HEK293 (cell line): ENCODE data around the gene PDIA3.

Experiments used
- CTCF ChIA-PET: fragments of 350-600 bp; formaldehyde crosslinking; extraction: SDS; loops from one replicate; lab custom pipeline; 2021; ENCODE audit warnings: antibody characterized with exemption; lab: Yijun Ruan, JAX
- POLR2A ChIA-PET: fragments of 300-600 bp; formaldehyde crosslinking; extraction: SDS; loops from one replicate; lab custom pipeline; 2020; ENCODE audit warnings: antibody characterized with exemption, inconsistent platforms; lab: Yijun Ruan, JAX
- H3K27ac ChIP-seq: fragments of 200-500 bp; sonication (Bioruptor generic); 2 replicates; pipeline ENCODE4 v1.5.1; 2014; ENCODE audit warnings: low read depth, low read length, control low read depth, inconsistent platforms; ENCODE audit errors: extremely low read depth
- H3K36me3 ChIP-seq, 2 experiments: fragments of 200-500 bp in 1 of 2; sonication (Bioruptor generic) in 1 of 2; 1 replicate in 1 of 2; 2 replicates in 1 of 2; pipeline ENCODE4 v1.5.1; 2014 to 2017; ENCODE audit warnings: inconsistent platforms in 2 of 2, low read length in 2 of 2; ENCODE audit not compliant: control insufficient read depth in 2 of 2, insufficient read depth in 1 of 2
- H3K4me1 ChIP-seq: fragments of 200-500 bp; sonication (Bioruptor generic); 2 replicates; pipeline ENCODE4 v1.5.1; 2014; ENCODE audit warnings: mild to moderate bottlenecking, low read length, inconsistent platforms; ENCODE audit not compliant: control insufficient read depth, insufficient read depth
- H3K4me3 ChIP-seq: 2 replicates; pipeline ENCODE4 v1.5.1; 2011; ENCODE audit warnings: low read depth, mild to moderate bottlenecking, control low read depth, low read length, moderate library complexity
- H3K9me3 ChIP-seq: fragments of 200-500 bp; sonication (Bioruptor generic); 2 replicates; pipeline ENCODE4 v1.5.1; 2014; ENCODE audit warnings: low read depth, low read length, inconsistent platforms; ENCODE audit not compliant: control insufficient read depth, insufficient read depth
- GLI4 ChIP-seq: fragments of 450-650 bp; formaldehyde crosslinking; IDR thresholded peaks from 2 replicates; pipeline ENCODE4 v1.5.1; 2016; ENCODE audit warnings: missing biosample characterization, missing genetic modification characterization
- MZF1 ChIP-seq: fragments of 450-650 bp; formaldehyde crosslinking; IDR thresholded peaks from 2 replicates; pipeline ENCODE4 v1.5.1; 2017; ENCODE audit warnings: missing biosample characterization, missing genetic modification characterization, borderline replicate concordance
- PRDM4 ChIP-seq: fragments of 450-650 bp; formaldehyde crosslinking; IDR thresholded peaks from 2 replicates; pipeline ENCODE4 v1.5.1; 2017; ENCODE audit warnings: missing biosample characterization, missing genetic modification characterization
- REPIN1 ChIP-seq: fragments of 450-650 bp; formaldehyde crosslinking; IDR thresholded peaks from 2 replicates; pipeline ENCODE4 v1.5.1; 2017; ENCODE audit warnings: missing biosample characterization, missing genetic modification characterization, low read depth
- SP2 ChIP-seq: fragments of 450-650 bp; formaldehyde crosslinking; IDR thresholded peaks from 2 replicates; pipeline ENCODE4 v1.5.1; 2016; ENCODE audit warnings: missing biosample characterization, missing genetic modification characterization
- SP3 ChIP-seq: fragments of 450-650 bp; formaldehyde crosslinking; IDR thresholded peaks from 2 replicates; pipeline ENCODE4 v1.5.1; 2016; ENCODE audit warnings: missing biosample characterization, missing genetic modification characterization
- ZBTB48 ChIP-seq: fragments of 450-650 bp; formaldehyde crosslinking; IDR thresholded peaks from 2 replicates; pipeline ENCODE4 v1.5.1; 2016; ENCODE audit warnings: missing biosample characterization, missing genetic modification characterization
- ZBTB7A ChIP-seq: fragments of 450-650 bp; formaldehyde crosslinking; IDR thresholded peaks from 2 replicates; pipeline ENCODE4 v1.5.1; 2016; ENCODE audit warnings: low read depth, missing biosample characterization, missing genetic modification characterization
- ZNF16 ChIP-seq: fragments of 450-650 bp; formaldehyde crosslinking; IDR thresholded peaks from 2 replicates; pipeline ENCODE4 v1.5.1; 2016; ENCODE audit warnings: low read depth, missing biosample characterization, missing genetic modification characterization
- ZNF169 ChIP-seq: fragments of 450-650 bp; formaldehyde crosslinking; IDR thresholded peaks from 2 replicates; pipeline ENCODE4 v1.5.1; 2016; ENCODE audit warnings: missing biosample characterization, missing genetic modification characterization
- ZNF394 ChIP-seq: fragments of 450-650 bp; formaldehyde crosslinking; IDR thresholded peaks from 2 replicates; pipeline ENCODE4 v1.5.1; 2016; ENCODE audit warnings: missing biosample characterization, missing genetic modification characterization, mild to moderate bottlenecking, moderate library complexity, borderline replicate concordance
- ZNF416 ChIP-seq: fragments of 450-650 bp; formaldehyde crosslinking; IDR thresholded peaks from 2 replicates; pipeline ENCODE4 v1.5.1; 2016; ENCODE audit warnings: missing biosample characterization, missing genetic modification characterization
- ZNF433 ChIP-seq: fragments of 450-650 bp; formaldehyde crosslinking; IDR thresholded peaks from 2 replicates; pipeline ENCODE4 v1.5.1; 2016; ENCODE audit warnings: missing biosample characterization, missing genetic modification characterization, low read depth
- ZNF510 ChIP-seq: fragments of 450-650 bp; formaldehyde crosslinking; IDR thresholded peaks from 2 replicates; pipeline ENCODE4 v1.5.1; 2018; ENCODE audit warnings: mild to moderate bottlenecking, missing genetic modification characterization, missing biosample characterization; ENCODE audit not compliant: insufficient replicate concordance
- ZNF548 ChIP-seq: fragments of 450-650 bp; formaldehyde crosslinking; IDR thresholded peaks from 2 replicates; pipeline ENCODE4 v1.5.1; 2016; ENCODE audit warnings: missing biosample characterization, missing genetic modification characterization
- ZNF585B ChIP-seq: fragments of 450-650 bp; formaldehyde crosslinking; IDR thresholded peaks from 2 replicates; pipeline ENCODE4 v1.5.1; 2016; ENCODE audit warnings: missing biosample characterization, missing genetic modification characterization
- ZNF785 ChIP-seq: fragments of 450-650 bp; formaldehyde crosslinking; IDR thresholded peaks from 2 replicates; pipeline ENCODE4 v1.5.1; 2016; ENCODE audit warnings: missing biosample characterization, missing genetic modification characterization
- ZSCAN5A ChIP-seq: fragments of 450-650 bp; formaldehyde crosslinking; IDR thresholded peaks from 2 replicates; pipeline ENCODE4 v1.5.1; 2016; ENCODE audit warnings: missing biosample characterization, missing genetic modification characterization
- TF ChIP-seq, protein P1 (sequence below): fragments of 450-650 bp; formaldehyde crosslinking; IDR thresholded peaks from 2 replicates; pipeline ENCODE4 v1.5.1; 2016; ENCODE audit warnings: missing biosample characterization, missing genetic modification characterization

PDIA3 gene

DNA sequence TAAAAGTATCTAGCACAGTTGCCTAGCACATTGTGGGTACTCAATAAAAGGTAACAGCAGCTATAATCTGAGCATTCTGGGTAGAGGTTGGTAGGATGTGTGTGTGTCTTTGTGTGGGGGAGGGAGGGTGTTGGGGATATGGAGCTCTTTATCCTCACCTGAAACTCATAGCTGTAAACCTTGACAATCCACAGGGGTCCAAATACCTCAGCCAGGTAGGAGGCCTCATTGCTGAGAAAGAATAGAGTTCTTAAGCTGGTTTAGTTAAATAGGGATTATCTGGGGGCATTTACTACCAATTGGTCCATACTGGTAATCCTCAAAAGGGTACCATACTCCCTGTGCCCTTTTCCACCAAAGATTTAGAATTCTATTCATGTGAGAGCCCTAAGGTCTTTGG lies 49.8 kb downstream of the PDIA3 start:
- ChIA-PET CTCF (interaction anchor here (2.6 kb wide), 1 partner anchor 19 kb away, joined by 6 read pairs; the partner anchor contains the start of gene ELL3), POLR2A (interaction anchor here (1.0 to 3.0 kb wide), 2 partner anchors 9 to 28 kb away, joined by 6 to 11 read pairs; partner anchors contain the start of gene MFAP1)
- H3K4me3 ChIP-seq, result no peak overlapping the region
- no peak overlapping the region for H3K27ac ChIP-seq
- TF ChIP-seq ZNF548 (tag by site-specific recombination) (no peak), PRDM4 (tag by site-specific recombination) (no peak), ZNF433 (tag by site-specific recombination) (no peak), ZBTB7A (tag by site-specific recombination) (no peak), ZNF785 (tag by site-specific recombination) (no peak), ZNF394 (tag by site-specific recombination) (no peak), SP2 (tag by site-specific recombination) (no peak)
- TF ChIP-seq, protein P1, sequence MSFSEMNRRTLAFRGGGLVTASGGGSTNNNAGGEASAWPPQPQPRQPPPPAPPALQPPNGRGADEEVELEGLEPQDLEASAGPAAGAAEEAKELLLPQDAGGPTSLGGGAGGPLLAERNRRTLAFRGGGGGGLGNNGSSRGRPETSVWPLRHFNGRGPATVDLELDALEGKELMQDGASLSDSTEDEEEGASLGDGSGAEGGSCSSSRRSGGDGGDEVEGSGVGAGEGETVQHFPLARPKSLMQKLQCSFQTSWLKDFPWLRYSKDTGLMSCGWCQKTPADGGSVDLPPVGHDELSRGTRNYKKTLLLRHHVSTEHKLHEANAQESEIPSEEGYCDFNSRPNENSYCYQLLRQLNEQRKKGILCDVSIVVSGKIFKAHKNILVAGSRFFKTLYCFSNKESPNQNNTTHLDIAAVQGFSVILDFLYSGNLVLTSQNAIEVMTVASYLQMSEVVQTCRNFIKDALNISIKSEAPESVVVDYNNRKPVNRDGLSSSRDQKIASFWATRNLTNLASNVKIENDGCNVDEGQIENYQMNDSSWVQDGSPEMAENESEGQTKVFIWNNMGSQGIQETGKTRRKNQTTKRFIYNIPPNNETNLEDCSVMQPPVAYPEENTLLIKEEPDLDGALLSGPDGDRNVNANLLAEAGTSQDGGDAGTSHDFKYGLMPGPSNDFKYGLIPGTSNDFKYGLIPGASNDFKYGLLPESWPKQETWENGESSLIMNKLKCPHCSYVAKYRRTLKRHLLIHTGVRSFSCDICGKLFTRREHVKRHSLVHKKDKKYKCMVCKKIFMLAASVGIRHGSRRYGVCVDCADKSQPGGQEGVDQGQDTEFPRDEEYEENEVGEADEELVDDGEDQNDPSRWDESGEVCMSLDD (tag by site-specific recombination), result no peak
- 0 out of 2 replicates have a peak, but pooled peaks cover 3% of the 10 kb centered on the region for H3K4me1 ChIP-seq
- peaks cover 0 to 62% of the 10 kb centered on the region in 2 experiments; a peak in 1 of 3 replicates for H3K36me3 ChIP-seq
- no peaks in the 10 kb centered on the region for H3K9me3 ChIP-seq

GRCh38 chr15:43796566-43796965 lies 50.3 kb downstream of the PDIA3 start:
- H3K27ac ChIP-seq, result no peak overlapping the region
- TF ChIP-seq ZSCAN5A (tag by site-specific recombination) (no peak), ZNF510 (tag by site-specific recombination) (no peak), GLI4 (tag by site-specific recombination) (no peak), ZNF416 (tag by site-specific recombination) (no peak), ZNF16 (tag by site-specific recombination) (no peak), ZNF169 (tag by site-specific recombination) (no peak), ZNF585B (no peak), REPIN1 (tag by site-specific recombination) (no peak), MZF1 (tag by site-specific recombination) (no peak), ZBTB48 (no peak), SP3 (no peak)
- no peak overlapping the region for H3K4me3 ChIP-seq
- peaks cover 0 to 67% of the 10 kb centered on the region in 2 experiments; a peak in 1 of 3 replicates for H3K36me3 ChIP-seq
- H3K9me3 ChIP-seq, result no peaks in the 10 kb centered on the region
- ChIA-PET POLR2A (interaction anchor here (1.0 to 3.0 kb wide), 2 partner anchors 8 to 28 kb away, joined by 6 to 11 read pairs; partner anchors contain the start of gene MFAP1), CTCF (interaction anchor here (0.6 to 2.6 kb wide), 2 partner anchors 13 to 20 kb away, joined by 3 to 6 read pairs; partner anchors contain the start of gene ELL3)
- 0 out of 2 replicates have a peak, but pooled peaks cover 3% of the 10 kb centered on the region for H3K4me1 ChIP-seq
